ENCODE measurements around the gene FOXA2. TPM values are rescaled to one million over a fixed set of nuclear protein-coding genes. Genes with fewer than 3 reads are reported as not detected.
A peak's percentile ranks its signal among the peaks of the same experiment; 100 is the strongest.
"Not testable (repeated sequence)": the region's sequence is repeated elsewhere in the genome, so short reads cannot be mapped to it uniquely, and the experiment has no call there.

The FOXA2 gene
- total RNA-seq (2014; rRNA removed; shearing (Covaris generic)): not detected in 2 replicates

DNA sequence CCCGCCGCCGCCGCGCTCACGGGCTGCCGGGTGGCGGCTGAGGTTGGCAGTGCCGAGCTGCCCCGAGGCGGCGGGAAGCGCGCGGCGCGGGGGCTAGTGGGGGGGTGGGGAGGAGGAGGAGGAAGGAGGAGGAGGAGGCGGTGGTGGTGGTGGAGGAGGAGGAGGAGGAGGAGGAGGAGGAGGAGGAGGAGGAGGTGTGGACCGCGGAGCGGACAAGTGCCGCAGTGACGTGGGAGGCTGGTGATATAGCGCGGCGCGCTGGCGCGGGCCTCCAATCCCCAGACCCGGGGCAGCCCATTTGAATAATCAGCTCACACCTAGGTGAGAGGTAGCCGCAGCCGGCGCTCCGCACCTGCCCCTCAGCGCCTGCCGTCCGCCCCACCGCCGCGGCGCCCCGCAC lies at the start of gene FOXA2:
Gene FOXA2 (minus strand): TSS at position 51 of the 400 bp plus-strand sequence. CDS start 294 bp downstream, outside the sequence.
- no peak for DNase-seq (ENCODE audit: low read depth)

DNA sequence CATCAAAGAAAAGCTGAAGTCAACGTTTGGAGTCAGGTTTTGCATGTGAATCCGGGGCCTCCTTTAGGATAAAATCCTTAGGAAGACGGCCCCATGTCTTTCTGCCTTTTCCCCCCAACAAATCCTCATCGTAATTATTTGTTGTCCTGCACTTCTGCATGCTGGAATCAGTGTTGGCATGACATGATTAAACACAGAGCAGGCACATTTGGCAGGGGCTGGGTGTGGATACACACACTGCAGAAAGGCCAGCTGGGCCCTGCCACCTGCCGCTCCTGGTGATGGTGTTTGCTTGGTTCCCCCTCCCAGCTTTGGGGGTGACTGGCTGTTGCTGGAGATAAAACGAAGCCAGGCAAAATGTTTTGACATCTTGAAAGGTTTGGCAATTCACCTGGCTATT lies 46.3 kb upstream of the FOXA2 start:
- no peak for DNase-seq (ENCODE audit: low read depth)

GRCh38 chr20:22629927-22630326 lies 45.6 kb upstream of the FOXA2 start:
- DNase-seq (ENCODE audit: low read depth): no peak

- DNase-seq (ENCODE audit: low read depth): no peak
Observed at GRCh38 chr20:22629447-22629846, 45.1 kb upstream of the FOXA2 start.

DNA sequence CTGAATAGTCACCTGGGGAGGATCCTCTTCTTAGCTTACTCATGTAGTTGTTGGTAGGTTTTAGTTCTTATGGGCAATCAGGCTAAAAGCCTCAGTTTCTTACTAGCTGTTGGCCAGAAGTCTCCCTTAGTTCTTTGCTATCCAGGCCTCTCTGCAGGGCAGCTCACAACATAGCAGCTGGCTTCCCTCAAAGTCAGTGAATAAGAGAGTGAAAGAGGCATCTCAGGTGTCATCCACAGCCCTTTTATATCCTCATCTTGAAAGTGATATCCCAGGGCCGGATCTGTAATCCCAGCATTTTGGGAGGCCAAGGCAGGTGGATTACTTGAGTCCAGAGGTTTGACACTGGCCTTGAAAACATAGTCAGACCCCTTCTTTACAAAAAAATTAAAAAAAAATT lies 42.1 kb upstream of the FOXA2 start:
- DNase-seq (ENCODE audit: low read depth): no peak

- no peak for DNase-seq (ENCODE audit: low read depth)
Observed at GRCh38 chr20:22623211-22623610, 38.8 kb upstream of the FOXA2 start.

- no peak for DNase-seq (ENCODE audit: low read depth)
Observed at GRCh38 chr20:22620342-22620741, 36.0 kb upstream of the FOXA2 start.

DNA sequence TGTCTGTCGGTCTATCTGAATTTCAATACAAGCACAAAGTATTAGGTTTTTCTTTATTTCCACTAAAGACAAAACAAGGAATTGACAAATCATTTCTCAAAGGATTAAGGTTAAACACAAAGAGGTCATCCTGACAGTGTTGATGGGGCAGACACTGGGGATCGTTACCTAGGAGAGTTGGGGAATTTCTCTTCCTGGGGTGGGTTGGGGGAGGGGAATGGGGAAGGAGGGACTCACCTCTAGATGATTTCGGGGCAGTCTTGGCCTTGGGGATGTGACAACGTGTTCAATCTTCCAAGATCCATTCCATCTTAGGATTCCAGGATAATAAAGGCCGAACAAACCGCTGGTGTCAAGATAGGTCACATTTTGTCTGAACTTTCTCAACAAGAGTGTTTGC lies 35.4 kb upstream of the FOXA2 start:
- DNase-seq (ENCODE audit: low read depth): no peak

GRCh38 chr20:22619272-22619671 lies 34.9 kb upstream of the FOXA2 start:
- DNase-seq (ENCODE audit: low read depth): no peak

DNA sequence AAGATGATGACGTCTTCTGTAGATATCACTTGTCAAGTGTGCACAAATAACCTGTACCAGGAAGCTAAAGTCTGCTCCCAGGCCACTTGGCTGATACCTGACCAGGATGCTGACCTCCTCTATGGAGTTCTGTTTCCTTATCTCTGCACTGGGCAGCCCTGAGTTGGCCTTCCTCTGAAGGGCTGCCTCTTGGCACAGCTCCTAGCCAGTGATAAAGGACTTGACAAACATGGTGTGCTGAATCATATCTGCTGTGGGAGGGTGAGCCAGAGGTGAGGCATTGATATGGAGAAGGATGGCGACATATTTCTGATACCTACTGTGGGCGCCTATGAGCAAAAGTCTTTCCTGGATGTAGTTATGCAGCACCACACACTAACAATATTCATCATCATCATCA lies 32.8 kb upstream of the FOXA2 start:
- peak; percentile 16 for DNase-seq (ENCODE audit: low read depth)

DNA sequence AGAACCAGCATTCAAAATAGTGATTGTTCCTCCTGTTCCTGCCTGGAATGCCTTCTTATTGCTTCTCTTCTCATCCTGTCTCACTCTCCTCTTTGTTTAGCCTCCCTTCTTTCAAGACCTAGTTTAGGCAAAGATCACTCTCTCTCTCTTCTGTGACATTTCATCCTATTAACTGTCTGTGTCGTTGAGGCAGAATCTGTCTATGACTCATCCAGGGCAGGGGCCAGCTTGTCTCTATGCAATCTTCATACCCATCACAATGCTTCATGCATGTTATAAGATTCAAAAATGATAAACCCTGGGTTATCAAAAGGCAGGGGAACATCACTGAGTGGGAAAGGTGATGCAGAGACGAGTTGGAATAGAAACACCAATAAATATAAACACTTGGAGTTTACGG lies 32.2 kb upstream of the FOXA2 start:
- DNase-seq (ENCODE audit: low read depth): no peak

GRCh38 chr20:22615425-22615824 lies 31.1 kb upstream of the FOXA2 start:
- DNase-seq (ENCODE audit: low read depth): no peak

- no peak for DNase-seq (ENCODE audit: low read depth)
Observed at GRCh38 chr20:22611636-22612035, 27.3 kb upstream of the FOXA2 start.

- DNase-seq (ENCODE audit: low read depth): no peak
Observed at GRCh38 chr20:22607695-22608094, 23.3 kb upstream of the FOXA2 start.

GRCh38 chr20:22604815-22605214 lies 20.4 kb upstream of the FOXA2 start:
- DNase-seq (ENCODE audit: low read depth): no peak

DNA sequence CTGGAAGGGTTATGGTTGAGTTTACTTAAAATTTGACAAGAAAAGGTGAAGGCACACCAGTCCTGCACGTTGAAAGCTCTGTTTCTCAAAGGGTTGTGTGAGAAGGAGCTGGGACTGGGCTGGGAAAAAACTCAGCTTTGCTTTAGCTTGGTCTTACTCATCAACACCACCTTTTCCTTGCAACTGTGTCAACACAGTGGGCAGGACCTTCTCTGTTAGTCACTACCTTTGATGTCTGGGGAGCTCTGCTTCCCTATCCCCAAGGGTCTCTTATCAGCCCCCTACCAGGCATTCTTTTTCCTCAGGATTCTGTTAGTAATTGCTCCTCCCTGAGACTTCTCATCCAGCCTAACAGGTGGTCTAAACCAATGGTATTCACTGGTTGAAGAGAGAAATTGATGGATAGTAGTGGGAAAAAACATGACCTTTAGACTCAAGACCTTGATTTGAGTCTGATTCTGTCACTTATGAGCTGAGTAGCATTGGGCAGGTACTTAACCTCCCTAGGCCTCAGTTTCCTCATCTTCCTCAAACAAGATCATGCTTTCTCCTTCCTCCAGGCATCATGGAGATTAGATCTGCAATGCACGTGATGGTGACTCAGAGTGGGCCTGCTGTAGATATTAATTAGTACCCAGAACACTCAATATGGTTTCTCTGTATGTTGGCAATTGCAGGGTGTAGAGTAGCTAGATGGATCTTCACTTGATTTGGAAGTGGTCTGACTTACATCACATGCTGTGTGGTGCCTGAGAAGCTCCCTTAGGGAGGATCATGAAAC lies 17.2 kb upstream of the FOXA2 start:
- DNase-seq (ENCODE audit: low read depth): no peak

DNA sequence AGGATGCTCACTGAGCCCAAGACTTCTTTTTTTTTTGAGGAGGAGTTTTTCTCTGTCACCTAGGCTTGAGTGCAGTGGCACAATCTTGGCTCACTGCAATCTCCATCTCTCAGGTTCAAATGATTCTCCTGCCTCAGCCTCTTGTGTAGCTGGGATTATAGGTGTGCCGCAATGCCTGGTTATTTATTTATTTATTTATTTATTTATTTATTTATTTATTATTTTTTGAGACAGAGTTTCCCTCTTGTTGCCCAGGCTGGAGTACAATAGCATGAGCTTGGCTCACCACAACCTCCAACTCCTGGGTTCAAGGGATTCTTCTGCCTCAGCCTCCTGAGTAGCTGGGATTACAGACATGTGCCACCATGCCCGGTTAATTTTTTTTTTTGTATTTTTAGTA lies 14.9 kb upstream of the FOXA2 start:
- DNase-seq (ENCODE audit: low read depth): not testable (repeated sequence)

DNA sequence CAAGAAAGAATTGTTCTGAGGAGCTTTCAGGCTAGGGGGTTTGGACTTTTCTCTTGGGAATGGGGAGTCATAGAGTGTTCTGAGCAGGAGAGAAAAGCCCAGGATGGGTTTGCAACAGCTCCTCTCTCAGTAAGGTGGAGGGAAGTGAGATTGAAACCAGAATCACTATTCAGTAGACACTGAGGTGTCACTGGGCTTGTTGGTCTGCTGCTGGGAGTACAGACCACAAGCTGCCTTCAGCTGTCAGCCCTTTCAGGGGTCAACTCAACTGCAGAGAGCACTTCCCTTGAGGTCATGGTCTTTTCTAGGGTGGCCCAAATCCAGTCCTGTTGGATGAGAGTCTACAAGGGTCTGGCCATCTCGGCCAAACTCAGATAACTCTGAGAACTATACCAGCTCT lies 12.9 kb upstream of the FOXA2 start:
- no peak for DNase-seq (ENCODE audit: low read depth)

DNA sequence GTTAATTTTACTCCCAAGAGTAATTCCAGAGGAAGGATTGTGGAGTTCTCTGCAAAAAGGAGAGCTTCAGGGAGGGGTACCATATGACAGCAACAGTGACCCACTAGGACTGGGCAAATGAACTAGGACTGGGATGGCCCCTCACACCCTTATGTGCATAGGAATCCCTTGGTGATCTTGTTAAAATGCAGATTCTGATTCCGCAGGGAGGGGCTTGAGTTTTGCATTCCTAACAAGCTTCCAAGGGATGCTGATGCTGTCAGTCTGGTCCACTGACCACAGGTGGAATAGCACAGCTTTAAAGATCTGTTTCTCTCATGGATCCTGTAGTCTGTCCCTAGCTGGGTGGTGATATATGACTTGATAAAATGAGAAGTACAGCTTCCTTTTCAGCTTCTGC lies 6.3 kb upstream of the FOXA2 start:
- DNase-seq (ENCODE audit: low read depth): no peak

- DNase-seq (ENCODE audit: low read depth): no peak
Observed at GRCh38 chr20:22586645-22587310, 2.4 kb upstream of the FOXA2 start.

DNA sequence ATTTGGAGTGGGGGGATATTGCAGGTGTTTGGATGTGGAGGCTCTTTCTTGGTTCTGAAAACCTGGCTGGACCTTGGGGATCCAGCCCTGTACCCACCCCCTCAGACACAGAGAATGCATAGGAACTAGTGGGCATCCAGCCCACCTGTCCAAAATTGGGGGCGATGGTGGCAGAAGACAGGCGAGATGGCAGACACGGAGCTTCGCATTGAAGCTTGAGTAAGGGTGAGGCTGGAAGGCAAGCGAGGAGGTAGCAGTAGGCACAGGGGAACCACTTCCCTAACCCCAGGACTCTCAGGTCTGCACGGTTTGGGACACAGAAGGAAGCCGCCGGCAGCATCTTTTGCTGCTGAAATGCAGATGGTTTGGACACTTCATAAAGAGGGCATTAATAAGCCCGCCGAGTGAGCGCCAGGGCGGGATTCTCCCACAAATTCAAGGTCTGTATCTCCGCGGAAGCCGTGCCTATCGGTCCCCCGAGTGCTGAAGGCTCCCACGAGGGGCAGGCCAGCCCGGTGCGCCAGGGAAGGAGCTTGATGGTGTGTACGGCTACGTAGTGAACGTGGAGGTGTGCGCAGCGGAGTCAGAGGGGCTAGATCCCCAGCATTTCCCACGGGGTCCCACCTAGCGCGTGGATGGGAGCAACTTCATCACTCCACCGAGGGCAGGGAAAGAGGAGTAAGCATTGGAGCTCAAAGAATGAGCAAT lies 1.6 kb upstream of the FOXA2 start:
- no peak for DNase-seq (ENCODE audit: low read depth)

DNA sequence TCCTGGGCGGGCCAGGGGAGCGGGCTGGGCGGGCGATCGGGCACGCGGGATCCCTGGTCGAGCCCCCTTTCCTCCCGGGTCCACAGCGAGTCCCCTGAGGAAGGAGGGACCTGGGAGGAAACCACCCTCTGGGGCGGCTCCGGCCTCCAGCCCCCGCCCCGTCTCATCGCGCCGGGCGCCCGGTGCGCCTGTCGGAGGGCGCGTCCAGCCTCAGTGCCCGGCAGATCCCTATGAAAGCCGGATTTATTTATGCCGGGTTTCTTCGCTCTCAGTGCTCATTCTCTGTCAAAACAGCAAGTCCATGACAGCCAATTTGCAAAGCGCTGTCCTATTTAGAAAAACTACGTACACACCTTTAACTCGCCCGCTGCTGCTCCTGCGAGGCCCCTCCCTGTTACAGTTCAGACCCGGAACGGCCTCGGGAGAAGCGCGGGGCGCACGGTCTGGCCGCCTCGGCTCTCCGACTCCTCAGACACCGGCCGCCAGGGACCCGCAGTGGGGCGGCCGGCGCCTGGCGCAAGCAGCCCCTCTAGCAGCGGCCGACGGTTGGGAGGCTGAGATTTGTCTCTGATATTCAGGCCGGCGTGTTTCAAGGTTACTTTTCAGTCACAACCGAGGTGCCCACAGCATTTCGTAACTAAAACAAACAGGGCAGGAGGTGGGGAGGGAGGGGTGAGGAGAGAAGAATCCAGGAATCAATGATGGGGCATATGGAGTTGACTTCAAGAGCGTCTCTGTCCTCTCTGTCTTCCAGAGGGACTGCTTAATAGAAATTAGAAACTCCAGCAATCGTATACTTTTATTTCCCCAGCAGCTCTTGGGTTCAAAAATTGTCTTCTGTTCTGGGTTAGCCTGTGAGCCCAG lies 782 bp upstream of the FOXA2 start:
- DNase-seq (ENCODE audit: low read depth): no peak

Measured in RPMI7951 (cell line).